ENCODE data around the gene SIRPA.

SIRPA gene

DNA sequence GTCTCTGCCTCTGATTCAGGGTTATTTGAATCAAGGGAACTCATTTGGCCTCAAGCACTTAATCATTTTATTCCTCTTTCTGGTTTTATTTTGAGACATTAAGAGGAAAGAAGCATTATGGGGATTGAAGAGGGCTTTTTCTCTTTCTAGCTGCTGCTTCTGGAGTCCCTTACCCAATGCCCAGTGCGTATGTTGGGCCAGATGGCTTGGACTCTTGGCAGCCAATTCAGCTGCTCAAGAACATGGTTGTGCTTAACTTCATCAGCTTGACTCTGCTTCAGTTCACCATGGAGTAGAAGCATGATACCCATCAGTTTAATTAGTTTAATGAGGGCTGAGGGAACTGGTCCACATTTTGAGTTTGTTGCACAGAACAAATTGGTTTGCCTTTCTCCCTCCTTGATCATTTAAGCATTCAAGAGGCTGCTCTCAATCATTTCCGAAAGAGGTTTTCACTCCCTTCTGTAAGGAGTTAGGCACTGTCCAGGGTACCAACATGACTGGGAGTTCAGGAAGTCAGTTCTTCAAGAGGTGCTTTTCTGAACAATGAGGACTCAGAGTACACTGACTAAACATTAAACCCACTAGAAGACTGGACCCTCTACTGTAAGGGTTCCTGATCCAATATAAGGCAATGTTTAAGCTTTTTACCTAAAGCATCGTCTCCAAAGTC, 84.0 kb downstream of the SIRPA start:
- Histone ChIP-seq H3K4me2 (ENCODE audit: low read length) (no peak overlapping the region), H3F3A (ENCODE audit: control insufficient read depth, insufficient read depth) (no peaks in the 10 kb centered on the region), H3K79me2 (ENCODE audit: control insufficient read depth, low read length) (no peaks in the 10 kb centered on the region), H3K9me2 (replicated peaks; ENCODE audit: control insufficient read depth, low read length) (no peaks in the 10 kb centered on the region), H3K9me3 (ENCODE audit: control insufficient read depth, insufficient read depth, low read length) (no peaks in the 10 kb centered on the region), H3K27me3 (ENCODE audit: control insufficient read depth, low read length) (peaks cover 20% of the 10 kb centered on the region), H3K4me1 (ENCODE audit: control insufficient read depth, low read length) (no peaks in the 10 kb centered on the region), H4K20me1 (ENCODE audit: control insufficient read depth, insufficient read depth, low read depth, low read length) (no peaks in the 10 kb centered on the region), H3K4me3 (ENCODE audit: low read length) (no peak overlapping the region), H3K36me3 (ENCODE audit: control insufficient read depth, low read length) (no peaks in the 10 kb centered on the region), H3K27ac (ENCODE audit: low read depth, low read length) (no peak overlapping the region)
- TF ChIP-seq, protein P1, sequence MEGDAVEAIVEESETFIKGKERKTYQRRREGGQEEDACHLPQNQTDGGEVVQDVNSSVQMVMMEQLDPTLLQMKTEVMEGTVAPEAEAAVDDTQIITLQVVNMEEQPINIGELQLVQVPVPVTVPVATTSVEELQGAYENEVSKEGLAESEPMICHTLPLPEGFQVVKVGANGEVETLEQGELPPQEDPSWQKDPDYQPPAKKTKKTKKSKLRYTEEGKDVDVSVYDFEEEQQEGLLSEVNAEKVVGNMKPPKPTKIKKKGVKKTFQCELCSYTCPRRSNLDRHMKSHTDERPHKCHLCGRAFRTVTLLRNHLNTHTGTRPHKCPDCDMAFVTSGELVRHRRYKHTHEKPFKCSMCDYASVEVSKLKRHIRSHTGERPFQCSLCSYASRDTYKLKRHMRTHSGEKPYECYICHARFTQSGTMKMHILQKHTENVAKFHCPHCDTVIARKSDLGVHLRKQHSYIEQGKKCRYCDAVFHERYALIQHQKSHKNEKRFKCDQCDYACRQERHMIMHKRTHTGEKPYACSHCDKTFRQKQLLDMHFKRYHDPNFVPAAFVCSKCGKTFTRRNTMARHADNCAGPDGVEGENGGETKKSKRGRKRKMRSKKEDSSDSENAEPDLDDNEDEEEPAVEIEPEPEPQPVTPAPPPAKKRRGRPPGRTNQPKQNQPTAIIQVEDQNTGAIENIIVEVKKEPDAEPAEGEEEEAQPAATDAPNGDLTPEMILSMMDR (IDR thresholded peaks at IDR 0.05; ENCODE audit: low read depth, low read length, poor library complexity, severe bottlenecking) = no peak
- no peak for TF ChIP-seq EZH2phosphoT487 (IDR thresholded peaks at IDR 0.05; ENCODE audit: borderline replicate concordance, low read length)

GRCh38 chr20:1982686-1983085, 87.5 kb downstream of the SIRPA start:
- Histone ChIP-seq H3K4me2 (ENCODE audit: low read length) (no peak overlapping the region), H3K27me3 (ENCODE audit: control insufficient read depth, low read length) (peaks cover 15% of the 10 kb centered on the region), H3K9me2 (replicated peaks; ENCODE audit: control insufficient read depth, low read length) (no peaks in the 10 kb centered on the region), H3K79me2 (ENCODE audit: control insufficient read depth, low read length) (no peaks in the 10 kb centered on the region), H3K27ac (ENCODE audit: low read depth, low read length) (no peak overlapping the region), H3F3A (ENCODE audit: control insufficient read depth, insufficient read depth) (no peaks in the 10 kb centered on the region), H3K4me3 (ENCODE audit: low read length) (no peak overlapping the region), H4K20me1 (ENCODE audit: control insufficient read depth, insufficient read depth, low read depth, low read length) (no peaks in the 10 kb centered on the region), H3K9me3 (ENCODE audit: control insufficient read depth, insufficient read depth, low read length) (no peaks in the 10 kb centered on the region), H3K4me1 (ENCODE audit: control insufficient read depth, low read length) (no peaks in the 10 kb centered on the region), H3K36me3 (ENCODE audit: control insufficient read depth, low read length) (no peaks in the 10 kb centered on the region)
- TF ChIP-seq, protein P1 (IDR thresholded peaks at IDR 0.05; ENCODE audit: low read depth, low read length, poor library complexity, severe bottlenecking) = no peak
- no peak for TF ChIP-seq EZH2phosphoT487 (IDR thresholded peaks at IDR 0.05; ENCODE audit: borderline replicate concordance, low read length)

GRCh38 chr20:1983301-1983700, 88.1 kb downstream of the SIRPA start:
- H3K27me3 ChIP-seq (ENCODE audit: control insufficient read depth, low read length) = peaks cover 9% of the 10 kb centered on the region
- H3K9me2 ChIP-seq (replicated peaks; ENCODE audit: control insufficient read depth, low read length) = no peaks in the 10 kb centered on the region
- no peaks in the 10 kb centered on the region for H3K36me3 ChIP-seq (ENCODE audit: control insufficient read depth, low read length)
- no peaks in the 10 kb centered on the region for H3K4me1 ChIP-seq (ENCODE audit: control insufficient read depth, low read length)
- no peaks in the 10 kb centered on the region for H3K79me2 ChIP-seq (ENCODE audit: control insufficient read depth, low read length)
- TF ChIP-seq, protein P1 (IDR thresholded peaks at IDR 0.05; ENCODE audit: low read depth, low read length, poor library complexity, severe bottlenecking) = no peak
- TF ChIP-seq EZH2phosphoT487 (IDR thresholded peaks at IDR 0.05; ENCODE audit: borderline replicate concordance, low read length) = no peak
- H3F3A ChIP-seq (ENCODE audit: control insufficient read depth, insufficient read depth) = no peaks in the 10 kb centered on the region
- no peaks in the 10 kb centered on the region for H4K20me1 ChIP-seq (ENCODE audit: control insufficient read depth, insufficient read depth, low read depth, low read length)
- no peaks in the 10 kb centered on the region for H3K9me3 ChIP-seq (ENCODE audit: control insufficient read depth, insufficient read depth, low read length)
- no peak overlapping the region for H3K4me2 ChIP-seq (ENCODE audit: low read length)
- H3K4me3 ChIP-seq (ENCODE audit: low read length) = no peak overlapping the region
- H3K27ac ChIP-seq (ENCODE audit: low read depth, low read length) = no peak overlapping the region
